ENCODE data around the gene PLCH1. TPM values are rescaled to one million over a fixed set of nuclear protein-coding genes. Genes with fewer than 3 reads are reported as not detected.

Gene PLCH1
- total and polyA plus RNA-seq, 2 of the 13 experiments (the other 11 are each of a cell fraction or from before 2014, with no cell fraction given): 2.0 to 3.0 TPM

GRCh38 chr3:155605571-155605970, 139.3 kb downstream of the PLCH1 start (continued):
- TF ChIP-seq NFE2L1 (CRISPR knock-in tag; IDR thresholded peaks at IDR 0.05; ENCODE audit: borderline replicate concordance): no peak
- peak; percentile 43; the same call in 1 of the 2 replicates for TF ChIP-seq ZSCAN9 (CRISPR knock-in tag; IDR thresholded peaks at IDR 0.05; ENCODE audit: borderline replicate concordance)
- TF ChIP-seq MTERF4 (CRISPR knock-in tag; IDR thresholded peaks at IDR 0.05): no peak
- TF ChIP-seq KDM2A (CRISPR knock-in tag; IDR thresholded peaks at IDR 0.05; ENCODE audit: borderline replicate concordance, low read depth): no peak
- no peak for TF ChIP-seq MYC (CRISPR knock-in tag; IDR thresholded peaks at IDR 0.05; ENCODE audit: borderline replicate concordance)
- no peak for TF ChIP-seq RORA (CRISPR knock-in tag; IDR thresholded peaks at IDR 0.05)
- peak; percentile 93 for TF ChIP-seq ZNF264 (CRISPR knock-in tag; IDR thresholded peaks at IDR 0.05)
- TF ChIP-seq GABPA (IDR thresholded peaks at IDR 0.05; ENCODE audit: low read depth, low read length): no peak
- TF ChIP-seq GABPA (CRISPR knock-in tag; IDR thresholded peaks at IDR 0.05; ENCODE audit: low read depth): peak; percentile 74
- TF ChIP-seq TBP (CRISPR knock-in tag; IDR thresholded peaks at IDR 0.05): no peak
- peak; percentile 97 for TF ChIP-seq BCL6 (CRISPR knock-in tag; IDR thresholded peaks at IDR 0.05)
- no peak for TF ChIP-seq CREBL2 (CRISPR knock-in tag; IDR thresholded peaks at IDR 0.05; ENCODE audit: borderline replicate concordance)
- TF ChIP-seq HNRNPUL1 (IDR thresholded peaks at IDR 0.05; ENCODE audit: low read depth, low read length): no peak
- no peak for TF ChIP-seq ZBTB4 (CRISPR knock-in tag; IDR thresholded peaks at IDR 0.05; ENCODE audit: borderline replicate concordance)
- TF ChIP-seq SMAD1 (CRISPR knock-in tag; IDR thresholded peaks at IDR 0.05; ENCODE audit: borderline replicate concordance, low read depth): no peak
- TF ChIP-seq ZKSCAN5 (CRISPR knock-in tag; IDR thresholded peaks at IDR 0.05): no peak
- TF ChIP-seq DZIP1 (CRISPR knock-in tag; IDR thresholded peaks at IDR 0.05): no peak
- TF ChIP-seq ZNF691 (CRISPR knock-in tag; IDR thresholded peaks at IDR 0.05; ENCODE audit: borderline replicate concordance, low read depth): no peak
- peak; percentile 81 for TF ChIP-seq MIXL1 (CRISPR knock-in tag; IDR thresholded peaks at IDR 0.05)
- TF ChIP-seq ZNF567 (CRISPR knock-in tag; IDR thresholded peaks at IDR 0.05; ENCODE audit: borderline replicate concordance): no peak
- no peak for TF ChIP-seq GMEB1 (CRISPR knock-in tag; IDR thresholded peaks at IDR 0.05; ENCODE audit: borderline replicate concordance)
- no peak for TF ChIP-seq ZNF598 (CRISPR knock-in tag; IDR thresholded peaks at IDR 0.05; ENCODE audit: borderline replicate concordance)

All from HepG2 (cell line).